Stimulated activated naive CD8-positive, alpha-beta T cell treated with anti-CD3 and anti-CD28 coated beads, Interleukin-15, amount 100 ng/mL, for 72 hours (primary cell): Measurements from ENCODE around the gene AKAP10.
"Not testable (repeated sequence)": the region's sequence is repeated elsewhere in the genome, so short reads cannot be mapped to it uniquely, and the experiment has no call there.

Source experiments
- ATAC-seq: fragments of 150-1000 bp; cut with Tn5 transposase; 2 replicates; pipeline ENCODE4 v1.10.0; 2021; ENCODE audit warnings: mild to moderate bottlenecking, moderate library complexity
- DNase-seq, 2 donors: peaks; one replicate each; pipeline ENCODE4 v3.0.0; 2021 to 2022
- H3K27ac Mint-ChIP-seq, 2 donors: one replicate each; pipeline ENCODE4 v1.8.0; 2022; ENCODE audit warnings: mild to moderate bottlenecking in 2 of 2, mixed read lengths in 2 of 2, moderate library complexity in 2 of 2
- H3K27me3 Mint-ChIP-seq: one replicate; pipeline ENCODE4 v1.8.0; 2022; ENCODE audit warnings: mixed read lengths
- H3K4me1 Mint-ChIP-seq: one replicate; pipeline ENCODE4 v1.8.0; 2022; ENCODE audit warnings: mild to moderate bottlenecking, mixed read lengths
- H3K4me3 Mint-ChIP-seq, 2 donors: one replicate each; pipeline ENCODE4 v1.8.0; 2022; ENCODE audit warnings: mild to moderate bottlenecking in 2 of 2, mixed read lengths in 2 of 2, moderate library complexity in 1 of 2
- H3K9me3 Mint-ChIP-seq, 2 donors: one replicate each; pipeline ENCODE4 v1.8.0; 2022; ENCODE audit warnings: mixed read lengths in 2 of 2

The AKAP10 gene

DNA sequence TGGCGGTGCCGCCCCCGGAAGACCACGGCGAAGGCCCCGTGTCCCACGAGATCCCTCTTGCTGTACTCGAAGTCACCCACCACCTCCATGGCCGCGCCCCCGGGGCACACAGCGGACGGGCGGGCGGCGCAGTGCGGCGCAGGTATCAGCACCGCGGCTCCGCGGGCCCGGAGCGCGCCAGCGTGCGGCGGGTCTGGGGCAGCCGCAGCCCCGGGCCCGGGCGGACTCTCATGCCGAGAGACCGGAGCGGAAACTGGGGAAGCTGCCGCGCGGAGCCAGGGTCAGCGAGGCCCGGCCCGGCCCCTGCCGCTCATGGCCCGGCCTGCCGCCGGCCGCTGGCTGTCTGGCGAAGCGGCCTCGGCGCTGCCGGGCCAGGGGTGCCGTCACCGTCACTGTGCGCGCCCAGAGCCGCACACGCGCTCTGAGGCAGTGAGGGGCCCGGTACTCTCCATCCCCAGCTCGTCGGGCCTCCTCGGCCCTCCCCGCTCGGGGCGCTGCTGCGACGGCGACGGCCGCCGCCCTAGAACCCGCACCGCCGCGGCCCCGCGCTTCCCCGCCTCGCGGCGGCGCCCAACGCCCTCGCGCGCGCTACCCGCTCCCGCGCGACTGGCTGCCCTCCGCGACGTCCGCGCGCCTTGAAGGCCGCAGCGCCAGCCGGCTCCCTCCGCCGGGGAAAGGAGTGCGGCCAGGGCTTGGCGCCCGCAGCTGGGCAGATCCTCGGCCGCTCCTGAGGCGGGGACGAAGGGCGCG is 110.1 kb downstream of the AKAP10 start, which contains the start of gene ULK2:
TSS of gene ULK2 (minus strand) at position 608 of the 750 bp plus-strand sequence. CDS start at position 89, 519 bp downstream.
- H3K4me1 Mint-ChIP-seq: peaks cover 20% of the 10 kb centered on the region
- ATAC-seq (peak; percentile 91), DNase-seq (peak; percentile 68 to 71)
- no peaks in the 10 kb centered on the region for H3K27me3 Mint-ChIP-seq
- H3K9me3 Mint-ChIP-seq: no peaks in the 10 kb centered on the region
- peak within 1 kb of the TSS; percentile 86 to 87 for H3K4me3 Mint-ChIP-seq
- H3K27ac Mint-ChIP-seq: peak within 1 kb of the TSS; percentile 63 to 88

DNA sequence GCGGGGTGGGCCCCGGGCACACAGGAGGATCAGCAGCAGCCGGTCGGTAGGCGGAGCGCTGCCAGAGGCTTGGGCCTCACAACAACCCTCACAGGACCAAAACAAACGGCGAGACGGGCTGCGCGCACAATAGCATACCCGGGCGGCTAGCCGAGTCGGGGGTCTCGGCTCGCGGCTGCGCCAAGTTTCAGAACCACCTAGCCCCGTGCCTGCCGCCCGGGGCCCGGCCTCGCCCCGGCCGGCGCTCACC is 110.6 kb downstream of the AKAP10 start:
- ATAC-seq (peak; percentile 71), DNase-seq (peak; percentile 67)
- Mint-ChIP-seq H3K4me1 (peaks cover 20% of the 10 kb centered on the region), H3K9me3 (no peaks in the 10 kb centered on the region), H3K27me3 (no peaks in the 10 kb centered on the region), H3K4me3 (peak overlapping the region; percentile 86 to 87), H3K27ac (peak overlapping the region; percentile 63 to 88)

DNA sequence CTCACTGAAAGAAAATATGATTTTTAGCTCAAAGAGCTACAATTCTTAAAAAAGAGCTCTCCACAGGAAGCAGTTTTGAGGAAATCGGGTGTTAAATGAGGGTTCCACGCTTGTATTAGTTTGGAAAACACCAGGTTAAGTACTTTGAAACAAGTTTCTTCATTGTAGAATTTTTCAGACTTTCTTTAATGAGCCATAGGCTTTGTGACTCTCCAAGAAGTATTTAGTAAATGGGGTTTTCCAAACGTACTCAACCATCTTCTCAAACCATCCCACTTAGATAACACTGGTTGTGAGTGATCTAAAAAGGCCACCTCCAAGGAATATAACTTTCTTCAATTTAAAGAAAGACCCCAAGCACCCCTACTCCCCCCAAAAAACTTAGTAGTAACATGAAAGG is 112.6 kb downstream of the AKAP10 start:
- no peak for ATAC-seq
- Mint-ChIP-seq H3K9me3 (no peaks in the 10 kb centered on the region), H3K27me3 (no peaks in the 10 kb centered on the region), H3K4me3 (peak overlapping the region in 1 of 2 donors; percentile 3), H3K27ac (no peak overlapping the region), H3K4me1 (peaks cover 14% of the 10 kb centered on the region)
- no peak for DNase-seq

DNA sequence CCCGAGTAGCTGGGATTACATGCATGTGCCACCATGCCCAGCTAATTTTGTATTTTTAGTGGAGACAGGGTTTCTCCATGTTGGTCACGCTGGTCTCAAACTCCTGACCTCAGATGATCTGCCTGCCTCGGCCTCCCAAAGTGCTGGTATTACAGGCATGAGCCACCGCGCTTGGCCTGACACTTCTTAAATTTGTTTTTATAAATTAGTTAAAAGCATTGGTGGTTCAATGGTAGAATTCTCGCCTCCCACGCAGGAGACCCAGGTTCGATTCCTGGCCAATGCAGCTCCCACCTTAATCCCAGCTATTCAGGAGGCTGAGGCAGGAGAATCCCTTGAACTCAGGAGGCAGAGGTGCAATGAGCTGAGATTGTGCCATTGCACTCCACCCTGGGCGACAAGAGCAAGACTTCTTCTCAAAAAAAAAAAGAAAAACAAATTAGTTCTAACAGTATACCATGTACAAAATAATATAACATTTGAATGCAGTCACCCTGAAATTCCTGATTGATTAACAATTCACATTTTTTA is 116.9 kb downstream of the AKAP10 start:
- not testable (repeated sequence) for H3K4me1 Mint-ChIP-seq, DNase-seq, H3K27ac Mint-ChIP-seq, H3K4me3 Mint-ChIP-seq, ATAC-seq, H3K27me3 Mint-ChIP-seq, H3K9me3 Mint-ChIP-seq

DNA sequence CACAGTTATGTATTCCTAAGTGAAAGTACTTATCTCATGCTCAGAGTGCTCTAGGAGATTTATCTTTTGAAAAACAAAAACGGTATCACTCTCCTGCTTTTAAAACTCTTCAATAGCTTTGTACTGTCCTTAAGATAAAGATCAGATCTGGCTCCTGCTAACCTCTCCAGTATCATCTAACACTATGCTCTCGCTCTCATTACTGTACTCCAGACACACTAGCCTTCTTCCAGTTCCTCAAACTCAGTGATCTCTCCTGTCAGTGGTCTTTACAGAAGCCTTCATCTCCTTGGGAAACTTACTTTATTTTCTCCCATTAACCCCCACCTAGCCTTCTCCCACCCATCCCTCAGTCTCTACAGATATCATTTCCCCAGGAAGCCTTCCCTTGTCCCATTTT is 120.0 kb downstream of the AKAP10 start:
- ATAC-seq: no peak
- Mint-ChIP-seq H3K4me3 (no peak overlapping the region), H3K27me3 (no peaks in the 10 kb centered on the region), H3K9me3 (no peaks in the 10 kb centered on the region), H3K27ac (no peak overlapping the region), H3K4me1 (no peaks in the 10 kb centered on the region)
- DNase-seq: no peak
